ENCODE data around the gene CEP78.

DNA sequence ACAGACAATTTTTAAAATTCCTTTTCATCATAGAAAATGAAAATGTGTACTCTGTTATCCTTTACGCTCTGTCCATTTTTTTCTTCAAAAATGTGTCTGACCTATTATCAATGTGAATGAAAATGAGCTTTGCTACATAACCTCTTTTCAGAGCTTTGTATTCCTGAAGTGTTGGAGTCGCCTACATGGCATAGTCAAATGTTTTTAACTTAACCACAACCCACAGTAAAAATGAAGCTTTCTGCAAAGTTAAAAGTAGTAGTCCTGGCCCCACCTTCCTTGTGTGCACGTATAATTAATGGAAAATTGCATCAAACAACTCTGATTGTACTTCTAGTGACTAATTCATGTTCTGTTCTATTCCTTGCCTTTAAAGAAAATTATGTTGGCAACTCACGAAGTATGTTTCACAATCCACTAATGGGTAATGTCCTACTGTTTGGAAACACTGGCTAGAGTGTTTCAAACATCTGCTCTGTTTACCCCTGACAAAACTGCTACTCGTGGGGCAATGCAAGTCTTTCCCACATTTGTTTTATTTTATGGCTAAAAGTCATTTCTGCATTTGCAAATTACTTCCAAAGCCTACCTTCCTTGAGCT lies 42.4 kb downstream of the CEP78 start:
- no peak for TF ChIP-seq POLR2A (IDR thresholded peaks at IDR 0.05; ENCODE audit: low read length)
- no peak for TF ChIP-seq GATA1 (IDR thresholded peaks at IDR 0.05; ENCODE audit: low read depth, low read length)

Data from erythroblast (primary cell).